Body of pancreas (tissue), 4 donors: ENCODE results near the gene RDH12. TPM values are rescaled to one million over a fixed set of nuclear protein-coding genes. Genes with fewer than 3 reads are reported as not detected.
A peak's percentile ranks its signal among the peaks of the same experiment; 100 is the strongest.
"Not testable (repeated sequence)": the region's sequence is repeated elsewhere in the genome, so short reads cannot be mapped to it uniquely, and the experiment has no call there.

Experiments used
- ATAC-seq: fragments of 150-250 bp; one replicate; pipeline ENCODE4 v1.9.1; 2016
- DNase-seq, 4 donors: peaks; one replicate each; pipeline ENCODE4 v3.0.0-alpha.2; 2019
- H3K27ac ChIP-seq, 4 donors: fragments of 200-600 bp; sonication (generic); 1 replicate in 3 of 4; 2 replicates in 1 of 4; pipeline versions ENCODE4 v1.5.1 to v1.6.1; 2016 to 2019; ENCODE audit warnings: mild to moderate bottlenecking in 1 of 4, mixed read lengths in 1 of 4, moderate library complexity in 1 of 4
- H3K27me3 ChIP-seq, 2 donors: fragments of 200-600 bp; sonication (generic); one replicate each; pipeline ENCODE4 v1.6.0; 2016; ENCODE audit warnings: mild to moderate bottlenecking in 1 of 2
- H3K36me3 ChIP-seq, 2 donors: fragments of 200-600 bp; sonication (generic); replicated peaks in 1 of 2; 2 replicates each; pipeline ENCODE4 v1.5.1; 2016; ENCODE audit warnings: low read depth in 2 of 2; ENCODE audit not compliant: insufficient read depth in 1 of 2
- H3K4me1 ChIP-seq: fragments of 200-600 bp; sonication (generic); one replicate; pipeline ENCODE4 v1.6.0; 2016
- H3K4me3 ChIP-seq, 2 donors: fragments of 200-600 bp; sonication (generic); 1 replicate in 1 of 2; 2 replicates in 1 of 2; pipeline ENCODE4 v1.5.1; 2016 to 2019
- H3K9me3 ChIP-seq, 3 donors: fragments of 200-600 bp; sonication (generic); 1 replicate in 2 of 3; 2 replicates in 1 of 3; pipeline ENCODE4 v1.5.1; 2016
- CTCF ChIP-seq, 7 experiments: fragments of 450-650 bp in 4 of 7; fragments of 200-600 bp in 3 of 7; sonication (generic) in 3 of 7; IDR thresholded peaks; one replicate each; pipeline ENCODE4 v1.5.1; 2016 to 2019; ENCODE audit warnings: antibody characterized with exemption in 7 of 7
- POLR2A ChIP-seq, 3 donors: fragments of 450-650 bp; IDR thresholded peaks; one replicate each; pipeline ENCODE4 v1.6.1; 2016; ENCODE audit warnings: antibody characterized with exemption in 3 of 3, mild to moderate bottlenecking in 2 of 3
- WGBS, 2 donors: methylation state at CpG; one replicate each; pipeline ENCODE4 v1.1.5; 2017; 5-methylcytosine and 5-hydroxymethylcytosine counted together
- intact Hi-C: fragments of 100-400 bp; cut with DNase I; formaldehyde crosslinking; loops from one replicate; pipeline ENCODE4 v1.15.1; 2023
- total RNA-seq, 2 donors: library from RNA; depleted of rRNA; stranded (reverse); fragments of >200 nt; gene quantifications; one replicate each; pipeline ENCODE4 v1.1.0, GENCODE V29; 2016

Gene RDH12
- total RNA-seq, 2 donors from 2014 or later: 2.0 to 3.6 TPM

- 89 to 92% methylated on average over 2 of the region's 2 CpGs for WGBS, 2 donors
- intact Hi-C loops: no loop called here
- H3K27me3 ChIP-seq: no peaks in the 10 kb centered on the region
- ATAC-seq (no peak), DNase-seq (no peak)
- H3K4me3 ChIP-seq: no peak overlapping the region
- peaks cover 9% of the 10 kb centered on the region for H3K4me1 ChIP-seq
- TF ChIP-seq CTCF (IDR thresholded peaks at IDR 0.05) (no peak), POLR2A (IDR thresholded peaks at IDR 0.05) (no peak)
- no peaks in the 10 kb centered on the region for H3K9me3 ChIP-seq
- no peaks in the 10 kb centered on the region for H3K36me3 ChIP-seq
- no peak overlapping the region for H3K27ac ChIP-seq
Measured at GRCh38 chr14:67710209-67710608, 8.5 kb downstream of the RDH12 start.

GRCh38 chr14:67717048-67717447 is 15.4 kb downstream of the RDH12 start:
- Histone ChIP-seq H3K27ac (no peak overlapping the region), H3K4me3 (no peak overlapping the region), H3K9me3 (no peaks in the 10 kb centered on the region), H3K36me3 (no peaks in the 10 kb centered on the region), H3K4me1 (peaks cover 12% of the 10 kb centered on the region), H3K27me3 (no peaks in the 10 kb centered on the region)
- TF ChIP-seq POLR2A (IDR thresholded peaks at IDR 0.05): no peak
- TF ChIP-seq CTCF (IDR thresholded peaks at IDR 0.05): no peak
- no peak for ATAC-seq
- no peak for DNase-seq
- intact Hi-C loops: no loop called here
- 94 to 95% methylated on average over 1 of the region's 1 CpG for whole genome bisulfite sequencing, 2 donors

GRCh38 chr14:67718265-67718664 is 16.6 kb downstream of the RDH12 start:
- Histone ChIP-seq H3K9me3 (no peaks in the 10 kb centered on the region), H3K4me1 (peaks cover 18% of the 10 kb centered on the region), H3K27ac (no peak overlapping the region), H3K36me3 (no peaks in the 10 kb centered on the region), H3K27me3 (no peaks in the 10 kb centered on the region), H3K4me3 (no peak overlapping the region)
- ATAC-seq (no peak), DNase-seq (no peak)
- WGBS, 2 donors: 58 to 68% methylated on average over 2 of the region's 2 CpGs
- intact Hi-C loops: no loop called here
- TF ChIP-seq CTCF (IDR thresholded peaks at IDR 0.05): no peak
- no peak for TF ChIP-seq POLR2A (IDR thresholded peaks at IDR 0.05)

- ATAC-seq, H3K4me3 ChIP-seq, H3K36me3 ChIP-seq, intact Hi-C loops, DNase-seq, H3K27me3 ChIP-seq, H3K9me3 ChIP-seq: not testable (repeated sequence)
- 77 to 84% methylated on average over 3 of the region's 3 CpGs for WGBS, 2 donors
- Histone ChIP-seq H3K4me1 (peaks cover 18% of the 10 kb centered on the region), H3K27ac (peak overlapping the region in 1 of 4 donors; percentile 10)
Measured at GRCh38 chr14:67719385-67719784, 17.7 kb downstream of the RDH12 start.

- DNase-seq (no peak), ATAC-seq (no peak)
- intact Hi-C loops: no loop called here
- Histone ChIP-seq H3K36me3 (no peaks in the 10 kb centered on the region), H3K27me3 (no peaks in the 10 kb centered on the region), H3K9me3 (no peaks in the 10 kb centered on the region), H3K4me1 (peaks cover 18% of the 10 kb centered on the region), H3K27ac (no peak overlapping the region), H3K4me3 (no peak overlapping the region)
- TF ChIP-seq CTCF (IDR thresholded peaks at IDR 0.05): no peak
- TF ChIP-seq POLR2A (IDR thresholded peaks at IDR 0.05): no peak
- 57 to 64% methylated on average over 2 of the region's 2 CpGs for WGBS, 2 donors
Measured at GRCh38 chr14:67719866-67720265, 18.2 kb downstream of the RDH12 start.
